ENCODE data around the gene NOS1AP. TPM values are rescaled to one million over a fixed set of nuclear protein-coding genes. Genes with fewer than 3 reads are reported as not detected.

The NOS1AP gene
- total RNA-seq, 1 donor, result 0.18 TPM

DNA sequence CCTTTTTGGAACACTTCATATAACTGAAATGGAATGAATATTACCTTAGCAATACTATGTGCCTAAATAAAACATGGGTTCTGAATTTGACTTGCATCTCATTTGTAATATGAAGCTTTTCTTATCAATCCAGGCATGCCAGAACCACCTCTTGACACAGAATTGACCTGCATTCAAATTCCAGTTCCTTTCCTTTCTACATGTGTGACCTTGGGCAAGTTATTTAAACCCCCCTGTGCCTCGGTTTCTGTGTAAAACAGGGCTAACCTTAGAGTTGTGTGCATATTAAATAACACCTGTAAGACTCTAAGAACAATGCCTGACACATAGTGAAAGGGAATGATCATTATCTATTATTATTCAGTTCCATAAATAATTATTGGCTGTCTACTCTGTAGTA lies 2.0 kb upstream of the NOS1AP start:
- DNase-seq (ENCODE audit: low read depth), result no peak
- no peak overlapping the region for H3K4me3 ChIP-seq (ENCODE audit: low read depth, low read length)
- TF ChIP-seq, protein P1, sequence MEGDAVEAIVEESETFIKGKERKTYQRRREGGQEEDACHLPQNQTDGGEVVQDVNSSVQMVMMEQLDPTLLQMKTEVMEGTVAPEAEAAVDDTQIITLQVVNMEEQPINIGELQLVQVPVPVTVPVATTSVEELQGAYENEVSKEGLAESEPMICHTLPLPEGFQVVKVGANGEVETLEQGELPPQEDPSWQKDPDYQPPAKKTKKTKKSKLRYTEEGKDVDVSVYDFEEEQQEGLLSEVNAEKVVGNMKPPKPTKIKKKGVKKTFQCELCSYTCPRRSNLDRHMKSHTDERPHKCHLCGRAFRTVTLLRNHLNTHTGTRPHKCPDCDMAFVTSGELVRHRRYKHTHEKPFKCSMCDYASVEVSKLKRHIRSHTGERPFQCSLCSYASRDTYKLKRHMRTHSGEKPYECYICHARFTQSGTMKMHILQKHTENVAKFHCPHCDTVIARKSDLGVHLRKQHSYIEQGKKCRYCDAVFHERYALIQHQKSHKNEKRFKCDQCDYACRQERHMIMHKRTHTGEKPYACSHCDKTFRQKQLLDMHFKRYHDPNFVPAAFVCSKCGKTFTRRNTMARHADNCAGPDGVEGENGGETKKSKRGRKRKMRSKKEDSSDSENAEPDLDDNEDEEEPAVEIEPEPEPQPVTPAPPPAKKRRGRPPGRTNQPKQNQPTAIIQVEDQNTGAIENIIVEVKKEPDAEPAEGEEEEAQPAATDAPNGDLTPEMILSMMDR (IDR thresholded peaks at IDR 0.05; ENCODE audit: insufficient read depth, low read length), result no peak

DNA sequence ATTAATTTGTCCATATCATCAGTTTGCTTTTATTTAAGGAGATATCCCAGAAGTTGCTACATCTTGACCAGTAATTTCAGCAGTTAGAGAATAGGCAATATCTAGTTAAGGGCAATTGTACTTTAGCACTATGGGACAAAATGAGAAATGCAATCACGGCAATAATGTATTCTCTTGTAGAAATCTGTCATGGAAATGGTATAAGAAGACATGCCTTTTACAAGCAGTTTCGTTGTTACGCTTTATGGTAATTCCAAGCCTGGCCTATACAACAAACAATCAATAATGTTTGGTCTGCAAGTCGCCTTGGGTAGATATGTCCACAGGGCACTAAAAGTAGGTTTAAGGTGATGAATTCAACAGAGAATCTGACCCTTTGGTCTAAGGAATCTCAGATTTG lies 1.2 kb upstream of the NOS1AP start:
- DNase-seq (ENCODE audit: low read depth), result no peak
- H3K4me3 ChIP-seq (ENCODE audit: low read depth, low read length), result no peak overlapping the region
- TF ChIP-seq, protein P1 (IDR thresholded peaks at IDR 0.05; ENCODE audit: insufficient read depth, low read length), result no peak

DNA sequence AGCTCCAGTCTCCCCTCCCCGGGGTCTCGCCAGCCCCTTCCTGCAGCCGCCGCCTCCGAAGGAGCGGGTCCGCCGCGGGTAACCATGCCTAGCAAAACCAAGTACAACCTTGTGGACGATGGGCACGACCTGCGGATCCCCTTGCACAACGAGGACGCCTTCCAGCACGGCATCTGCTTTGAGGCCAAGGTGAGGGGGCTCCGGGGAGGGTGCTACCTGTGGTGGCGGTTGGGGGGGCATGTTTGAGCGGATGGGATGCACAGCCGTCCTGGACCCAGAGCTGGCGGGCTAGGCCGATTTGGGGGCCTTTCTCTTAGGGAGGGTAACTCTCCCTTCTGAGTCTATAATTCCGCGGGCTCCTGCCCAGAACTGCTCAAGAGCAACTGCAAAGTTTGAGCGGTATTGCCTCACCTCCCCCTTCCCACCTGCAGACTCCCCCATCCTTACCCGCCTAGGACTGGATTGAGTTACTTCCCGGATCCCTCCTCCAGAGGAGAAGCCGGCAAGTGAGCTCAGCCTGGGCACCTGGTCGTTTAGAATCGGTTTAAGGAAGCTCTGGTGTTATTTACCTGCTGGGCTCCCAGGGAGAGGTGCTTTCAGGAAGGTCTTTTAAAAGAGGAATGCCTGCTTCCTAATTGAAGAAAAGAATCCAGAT lies 730 bp downstream of the NOS1AP start:
- H3K4me3 ChIP-seq (ENCODE audit: low read depth, low read length), result peak overlapping the region; percentile 66
- DNase-seq (ENCODE audit: low read depth), result no peak
- TF ChIP-seq, protein P1 (IDR thresholded peaks at IDR 0.05; ENCODE audit: insufficient read depth, low read length), result no peak

DNA sequence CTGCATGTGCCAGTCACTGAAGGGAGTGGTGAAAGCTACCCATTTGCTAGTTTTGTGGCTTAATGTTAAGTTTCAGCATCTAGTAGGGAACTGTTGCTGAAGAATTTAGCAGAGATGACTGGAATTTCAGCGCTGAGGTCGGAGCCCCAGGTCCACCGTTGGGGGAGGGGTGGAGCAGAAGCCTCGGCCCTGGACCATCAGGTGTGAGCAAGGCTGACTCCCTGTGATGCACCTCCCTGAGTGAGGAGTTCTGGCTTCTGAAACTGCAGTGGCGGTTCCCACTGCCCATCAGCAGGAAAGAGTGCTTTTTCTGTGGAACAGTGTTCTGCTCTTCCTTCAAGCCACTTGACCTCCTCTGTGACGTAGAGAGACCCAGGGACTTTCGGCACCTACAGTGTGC lies 1.3 kb downstream of the NOS1AP start:
- no peak for DNase-seq (ENCODE audit: low read depth)
- TF ChIP-seq, protein P1 (IDR thresholded peaks at IDR 0.05; ENCODE audit: insufficient read depth, low read length), result no peak
- H3K4me3 ChIP-seq (ENCODE audit: low read depth, low read length), result no peak overlapping the region

DNA sequence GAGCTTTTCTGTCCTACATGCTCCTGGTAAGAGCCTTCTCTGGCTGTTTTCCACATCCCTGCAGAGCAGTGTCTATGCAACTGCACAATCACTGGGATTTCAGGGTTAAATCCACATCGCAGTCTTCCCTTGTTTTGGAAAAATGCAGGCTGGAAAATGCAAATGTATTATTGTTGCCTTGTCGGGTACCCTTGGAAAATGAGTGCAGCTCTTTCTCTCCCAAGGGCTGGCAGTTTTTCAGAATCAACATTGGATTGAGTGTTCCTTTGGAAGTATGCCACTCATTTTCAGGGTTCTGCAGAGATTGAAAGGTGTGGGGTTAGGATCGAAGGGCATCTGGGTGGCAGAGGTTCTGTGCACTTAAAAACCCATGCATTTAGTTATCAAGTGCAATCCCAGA lies 3.2 kb downstream of the NOS1AP start:
- H3K4me3 ChIP-seq (ENCODE audit: low read depth, low read length), result no peak overlapping the region
- no peak for DNase-seq (ENCODE audit: low read depth)
- TF ChIP-seq, protein P1 (IDR thresholded peaks at IDR 0.05; ENCODE audit: insufficient read depth, low read length), result no peak

DNA sequence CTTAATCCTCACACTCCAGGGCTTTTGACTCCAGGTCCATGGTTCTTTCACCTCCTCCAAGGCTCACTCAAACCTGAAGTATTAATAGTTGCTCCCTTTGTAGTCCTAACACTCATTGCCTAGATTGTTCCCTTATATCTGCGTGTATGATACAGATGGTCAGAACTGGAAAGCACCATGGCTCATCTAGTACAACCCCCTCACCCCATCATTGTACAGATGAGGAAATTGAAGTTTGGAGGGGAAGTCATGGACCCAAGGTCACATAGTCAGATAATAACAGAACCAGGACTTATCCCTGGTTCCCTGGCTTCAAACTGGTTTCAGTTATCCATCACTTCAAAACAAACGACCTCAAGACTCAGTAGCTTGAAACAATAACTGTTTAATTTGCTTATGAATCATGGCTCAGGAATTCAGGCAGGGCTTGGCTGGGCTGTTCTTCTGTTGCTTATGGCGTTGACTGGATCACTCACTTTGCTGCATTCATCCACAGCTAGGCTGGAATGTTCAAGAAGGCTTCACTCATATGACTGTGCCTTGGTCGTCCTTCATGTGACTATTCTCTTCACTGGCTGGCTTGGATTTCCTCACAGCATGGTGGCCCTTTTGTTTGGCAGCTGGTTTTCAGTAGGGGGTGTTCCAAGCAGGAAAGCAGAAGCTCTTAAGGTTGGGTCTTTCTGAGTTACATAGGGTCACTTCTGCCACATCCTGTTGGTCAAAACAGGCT lies 5.0 kb downstream of the NOS1AP start:
- no peak overlapping the region for H3K4me3 ChIP-seq (ENCODE audit: low read depth, low read length)
- no peak for DNase-seq (ENCODE audit: low read depth)
- TF ChIP-seq, protein P1 (IDR thresholded peaks at IDR 0.05; ENCODE audit: insufficient read depth, low read length), result no peak

All from fibroblast of the aortic adventitia (primary cell).